ENCODE results near the gene PREX1.

PREX1 gene

GRCh38 chr20:48632017-48632824 is 195.6 kb downstream of the PREX1 start:
- Histone ChIP-seq H3K27me3 (ENCODE audit: control insufficient read depth, insufficient read depth, low read length) (no peaks in the 10 kb centered on the region), H3K4me1 (ENCODE audit: control insufficient read depth, insufficient read depth, low read length) (no peaks in the 10 kb centered on the region)

GRCh38 chr20:48631114-48632016 is 196.4 kb downstream of the PREX1 start:
- Histone ChIP-seq H3K4me3 (ENCODE audit: low read depth, low read length) (no peak overlapping the region), H3K9me3 (ENCODE audit: control insufficient read depth, insufficient read depth, low read length) (no peaks in the 10 kb centered on the region), H3K27me3 (ENCODE audit: control insufficient read depth, insufficient read depth, low read length) (no peaks in the 10 kb centered on the region), H3K36me3 (ENCODE audit: control insufficient read depth, insufficient read depth, low read length) (no peaks in the 10 kb centered on the region), H3K9ac (ENCODE audit: low read depth, low read length) (no peak overlapping the region), H3K4me1 (ENCODE audit: control insufficient read depth, insufficient read depth, low read length) (no peaks in the 10 kb centered on the region)

More at GRCh38 chr20:48632017-48632824, 195.6 kb downstream of the PREX1 start:
- H3K9ac ChIP-seq (ENCODE audit: low read depth, low read length) = no peak overlapping the region
- H3K4me3 ChIP-seq (ENCODE audit: low read depth, low read length) = no peak overlapping the region
- no peaks in the 10 kb centered on the region for H3K9me3 ChIP-seq (ENCODE audit: control insufficient read depth, insufficient read depth, low read length)
- H3K36me3 ChIP-seq (ENCODE audit: control insufficient read depth, insufficient read depth, low read length) = no peaks in the 10 kb centered on the region

GRCh38 chr20:48630342-48631075 is 197.3 kb downstream of the PREX1 start:
- Histone ChIP-seq H3K4me1 (ENCODE audit: control insufficient read depth, insufficient read depth, low read length) (no peaks in the 10 kb centered on the region), H3K27me3 (ENCODE audit: control insufficient read depth, insufficient read depth, low read length) (no peaks in the 10 kb centered on the region), H3K9me3 (ENCODE audit: control insufficient read depth, insufficient read depth, low read length) (no peaks in the 10 kb centered on the region), H3K4me3 (ENCODE audit: low read depth, low read length) (no peak overlapping the region), H3K9ac (ENCODE audit: low read depth, low read length) (no peak overlapping the region), H3K36me3 (ENCODE audit: control insufficient read depth, insufficient read depth, low read length) (peaks cover 2% of the 10 kb centered on the region)

- H3K36me3 ChIP-seq (ENCODE audit: control insufficient read depth, insufficient read depth, low read length) = peaks cover 2% of the 10 kb centered on the region
- H3K9ac ChIP-seq (ENCODE audit: low read depth, low read length) = no peak overlapping the region
- no peaks in the 10 kb centered on the region for H3K9me3 ChIP-seq (ENCODE audit: control insufficient read depth, insufficient read depth, low read length)
- no peak overlapping the region for H3K4me3 ChIP-seq (ENCODE audit: low read depth, low read length)
- H3K4me1 ChIP-seq (ENCODE audit: control insufficient read depth, insufficient read depth, low read length) = no peaks in the 10 kb centered on the region
- H3K27me3 ChIP-seq (ENCODE audit: control insufficient read depth, insufficient read depth, low read length) = no peaks in the 10 kb centered on the region
These were observed 197.9 kb downstream of the PREX1 start for GRCh38 chr20:48629960-48630315.

GRCh38 chr20:48629069-48629959 is 198.5 kb downstream of the PREX1 start:
- Histone ChIP-seq H3K4me3 (ENCODE audit: low read depth, low read length) (no peak overlapping the region), H3K36me3 (ENCODE audit: control insufficient read depth, insufficient read depth, low read length) (peaks cover 2% of the 10 kb centered on the region), H3K9ac (ENCODE audit: low read depth, low read length) (no peak overlapping the region), H3K27me3 (ENCODE audit: control insufficient read depth, insufficient read depth, low read length) (no peaks in the 10 kb centered on the region), H3K4me1 (ENCODE audit: control insufficient read depth, insufficient read depth, low read length) (no peaks in the 10 kb centered on the region), H3K9me3 (ENCODE audit: control insufficient read depth, insufficient read depth, low read length) (no peaks in the 10 kb centered on the region)

- H3K4me1 ChIP-seq (ENCODE audit: control insufficient read depth, insufficient read depth, low read length) = no peaks in the 10 kb centered on the region
- H3K36me3 ChIP-seq (ENCODE audit: control insufficient read depth, insufficient read depth, low read length) = peaks cover 2% of the 10 kb centered on the region
- H3K4me3 ChIP-seq (ENCODE audit: low read depth, low read length) = no peak overlapping the region
- H3K9me3 ChIP-seq (ENCODE audit: control insufficient read depth, insufficient read depth, low read length) = no peaks in the 10 kb centered on the region
- no peaks in the 10 kb centered on the region for H3K27me3 ChIP-seq (ENCODE audit: control insufficient read depth, insufficient read depth, low read length)
- H3K9ac ChIP-seq (ENCODE audit: low read depth, low read length) = no peak overlapping the region
These were observed 200.1 kb downstream of the PREX1 start for GRCh38 chr20:48627737-48628128.

- Histone ChIP-seq H3K27me3 (ENCODE audit: control insufficient read depth, insufficient read depth, low read length) (no peaks in the 10 kb centered on the region), H3K9me3 (ENCODE audit: control insufficient read depth, insufficient read depth, low read length) (no peaks in the 10 kb centered on the region), H3K4me3 (ENCODE audit: low read depth, low read length) (no peak overlapping the region), H3K9ac (ENCODE audit: low read depth, low read length) (no peak overlapping the region), H3K36me3 (ENCODE audit: control insufficient read depth, insufficient read depth, low read length) (peaks cover 2% of the 10 kb centered on the region), H3K4me1 (ENCODE audit: control insufficient read depth, insufficient read depth, low read length) (no peaks in the 10 kb centered on the region)
These were observed 200.7 kb downstream of the PREX1 start for GRCh38 chr20:48626938-48627736.

GRCh38 chr20:48626226-48626937 is 201.4 kb downstream of the PREX1 start:
- Histone ChIP-seq H3K36me3 (ENCODE audit: control insufficient read depth, insufficient read depth, low read length) (peaks cover 2% of the 10 kb centered on the region), H3K9me3 (ENCODE audit: control insufficient read depth, insufficient read depth, low read length) (no peaks in the 10 kb centered on the region), H3K4me1 (ENCODE audit: control insufficient read depth, insufficient read depth, low read length) (no peaks in the 10 kb centered on the region), H3K4me3 (ENCODE audit: low read depth, low read length) (no peak overlapping the region), H3K9ac (ENCODE audit: low read depth, low read length) (no peak overlapping the region), H3K27me3 (ENCODE audit: control insufficient read depth, insufficient read depth, low read length) (no peaks in the 10 kb centered on the region)

GRCh38 chr20:48625136-48625900 is 202.5 kb downstream of the PREX1 start:
- Histone ChIP-seq H3K36me3 (ENCODE audit: control insufficient read depth, insufficient read depth, low read length) (peaks cover 2% of the 10 kb centered on the region), H3K4me1 (ENCODE audit: control insufficient read depth, insufficient read depth, low read length) (no peaks in the 10 kb centered on the region), H3K9me3 (ENCODE audit: control insufficient read depth, insufficient read depth, low read length) (no peaks in the 10 kb centered on the region), H3K27me3 (ENCODE audit: control insufficient read depth, insufficient read depth, low read length) (no peaks in the 10 kb centered on the region), H3K4me3 (ENCODE audit: low read depth, low read length) (no peak overlapping the region), H3K9ac (ENCODE audit: low read depth, low read length) (no peak overlapping the region)
